ENCODE results near the gene DDX10. TPM values are rescaled to one million over a fixed set of nuclear protein-coding genes. Genes with fewer than 3 reads are reported as not detected.

Gene DDX10
- total RNA-seq, 2 experiments from 2014 or later, result 15.0 to 15.4 TPM

DNA sequence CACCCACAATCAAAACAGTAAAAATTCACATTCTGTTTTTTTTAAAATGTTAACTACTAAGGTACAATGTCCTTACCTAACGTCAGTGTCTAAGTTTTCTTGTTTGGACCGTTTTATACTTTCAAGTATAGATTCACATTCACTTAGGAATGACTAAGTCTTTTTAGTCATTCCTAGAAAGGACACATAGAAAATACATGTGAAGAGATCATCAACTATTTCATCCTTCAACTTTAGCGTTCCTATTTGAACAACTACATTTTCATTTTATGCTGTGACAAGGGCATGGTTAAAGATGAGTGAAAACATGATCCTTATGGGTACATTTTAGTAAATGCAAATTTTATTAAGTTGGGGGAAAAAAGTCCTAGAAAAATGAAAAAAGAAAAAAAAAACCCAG lies 62.8 kb downstream of the DDX10 start:
- Histone ChIP-seq H3K27me3 (ENCODE audit: control insufficient read depth in 1 of 2, insufficient read depth in 2 of 2, low read length in 2 of 2) (no peaks in the 10 kb centered on the region), H3K4me3 (ENCODE audit: low read length) (no peak overlapping the region), H3K9me3 (ENCODE audit: control insufficient read depth in 1 of 2, insufficient read depth in 1 of 2, low read length in 2 of 2) (no peaks in the 10 kb centered on the region), H3K36me3 (ENCODE audit: insufficient read depth, low read length) (peaks cover 9% of the 10 kb centered on the region), H3K27ac (ENCODE audit: low read depth in 1 of 2, low read length in 2 of 2) (no peak overlapping the region), H3K4me1 (ENCODE audit: insufficient read depth, low read length) (no peaks in the 10 kb centered on the region)
- peaks cover 22% of the 10 kb centered on the region for H3K4me1 Mint-ChIP-seq (ENCODE audit: low read depth)
- no peak for DNase-seq
- CTCF ChIA-PET, result no interaction called here
- no peak overlapping the region for H3K27ac Mint-ChIP-seq
- peaks cover 53% of the 10 kb centered on the region for H3K36me3 Mint-ChIP-seq (ENCODE audit: low read depth)
- H3K9me3 Mint-ChIP-seq, result peaks cover 4% of the 10 kb centered on the region
- no peak overlapping the region for H3K4me3 Mint-ChIP-seq
- intact Hi-C loops (cut with DNase I, micrococcal nuclease), result no loop called here
- POLR2A ChIA-PET, result no interaction called here
- no peak for ATAC-seq (ENCODE audit: poor library complexity)
- H3K27me3 Mint-ChIP-seq, result no peaks in the 10 kb centered on the region
- TF ChIP-seq, protein P1, sequence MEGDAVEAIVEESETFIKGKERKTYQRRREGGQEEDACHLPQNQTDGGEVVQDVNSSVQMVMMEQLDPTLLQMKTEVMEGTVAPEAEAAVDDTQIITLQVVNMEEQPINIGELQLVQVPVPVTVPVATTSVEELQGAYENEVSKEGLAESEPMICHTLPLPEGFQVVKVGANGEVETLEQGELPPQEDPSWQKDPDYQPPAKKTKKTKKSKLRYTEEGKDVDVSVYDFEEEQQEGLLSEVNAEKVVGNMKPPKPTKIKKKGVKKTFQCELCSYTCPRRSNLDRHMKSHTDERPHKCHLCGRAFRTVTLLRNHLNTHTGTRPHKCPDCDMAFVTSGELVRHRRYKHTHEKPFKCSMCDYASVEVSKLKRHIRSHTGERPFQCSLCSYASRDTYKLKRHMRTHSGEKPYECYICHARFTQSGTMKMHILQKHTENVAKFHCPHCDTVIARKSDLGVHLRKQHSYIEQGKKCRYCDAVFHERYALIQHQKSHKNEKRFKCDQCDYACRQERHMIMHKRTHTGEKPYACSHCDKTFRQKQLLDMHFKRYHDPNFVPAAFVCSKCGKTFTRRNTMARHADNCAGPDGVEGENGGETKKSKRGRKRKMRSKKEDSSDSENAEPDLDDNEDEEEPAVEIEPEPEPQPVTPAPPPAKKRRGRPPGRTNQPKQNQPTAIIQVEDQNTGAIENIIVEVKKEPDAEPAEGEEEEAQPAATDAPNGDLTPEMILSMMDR (IDR thresholded peaks at IDR 0.05), result no peak

DNA sequence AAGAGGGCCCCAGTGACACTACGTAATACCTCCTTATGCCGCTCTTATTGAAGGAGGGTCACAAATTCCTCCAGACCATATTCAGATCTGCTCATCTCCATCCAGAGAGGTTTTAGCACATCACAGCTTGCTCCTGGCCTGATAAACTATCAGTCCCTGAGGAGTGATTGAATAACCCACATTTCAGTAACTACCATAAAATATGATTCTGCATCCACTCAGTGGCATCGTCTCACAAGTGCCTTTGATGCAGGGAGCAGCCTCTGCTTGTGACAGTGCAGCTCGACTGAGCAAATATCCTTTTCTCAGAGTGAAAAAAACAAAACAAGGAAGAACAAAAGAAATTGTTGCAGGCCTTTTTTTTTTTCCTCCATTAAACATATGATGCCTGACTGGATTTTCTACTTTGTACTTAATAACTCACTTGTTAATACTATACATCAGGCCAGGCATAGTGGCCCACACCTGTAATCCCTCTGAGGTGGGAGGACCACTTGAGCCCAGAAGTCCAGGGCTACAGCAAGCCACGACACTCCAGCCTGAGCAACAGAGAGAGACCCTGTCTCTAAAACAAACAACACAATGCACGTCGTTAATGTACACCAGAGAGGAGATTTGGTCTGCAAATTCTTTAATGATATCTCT lies 64.5 kb downstream of the DDX10 start:
- H3K36me3 Mint-ChIP-seq (ENCODE audit: low read depth), result peaks cover 49% of the 10 kb centered on the region
- POLR2A ChIA-PET, result no interaction called here

DNA sequence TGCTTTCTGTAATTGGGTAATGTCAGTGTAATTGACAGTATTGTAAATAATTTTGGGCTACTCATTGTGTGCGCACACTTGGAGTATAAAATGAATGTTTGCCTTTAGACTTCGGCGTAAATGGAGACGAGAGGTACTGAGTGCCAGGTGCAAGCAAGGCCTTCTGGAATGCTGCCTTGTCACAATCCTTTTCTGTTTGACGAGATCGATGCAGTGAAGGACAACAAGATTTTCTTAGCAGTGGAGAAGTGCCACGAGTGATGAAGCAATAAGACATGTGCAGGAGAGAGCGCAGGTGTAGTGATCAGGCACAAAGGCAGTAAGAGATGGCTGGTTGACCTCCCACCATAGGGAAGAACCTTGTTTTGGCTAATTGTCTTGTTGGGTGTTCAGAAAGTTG lies 67.5 kb downstream of the DDX10 start:
- no peak overlapping the region for H3K27ac Mint-ChIP-seq
- ChIA-PET POLR2A (no interaction called here), CTCF (no interaction called here)
- Histone ChIP-seq H3K27me3 (ENCODE audit: control insufficient read depth in 1 of 2, insufficient read depth in 2 of 2, low read length in 2 of 2) (no peaks in the 10 kb centered on the region), H3K4me1 (ENCODE audit: insufficient read depth, low read length) (no peaks in the 10 kb centered on the region), H3K27ac (ENCODE audit: low read depth in 1 of 2, low read length in 2 of 2) (no peak overlapping the region), H3K36me3 (ENCODE audit: insufficient read depth, low read length) (no peaks in the 10 kb centered on the region), H3K9me3 (ENCODE audit: control insufficient read depth in 1 of 2, insufficient read depth in 1 of 2, low read length in 2 of 2) (no peaks in the 10 kb centered on the region), H3K4me3 (ENCODE audit: low read length) (no peak overlapping the region)
- intact Hi-C loops (cut with DNase I, micrococcal nuclease), result no loop called here
- peaks cover 43% of the 10 kb centered on the region for H3K36me3 Mint-ChIP-seq (ENCODE audit: low read depth)
- H3K4me1 Mint-ChIP-seq (ENCODE audit: low read depth), result peaks cover 41% of the 10 kb centered on the region
- H3K9me3 Mint-ChIP-seq, result no peaks in the 10 kb centered on the region
- no peak overlapping the region for H3K4me3 Mint-ChIP-seq
- no peak for ATAC-seq (ENCODE audit: poor library complexity)
- TF ChIP-seq, protein P1 (IDR thresholded peaks at IDR 0.05), result no peak
- H3K27me3 Mint-ChIP-seq, result no peaks in the 10 kb centered on the region
- DNase-seq, result no peak

More for the DNA sequence above, 64.5 kb downstream of the DDX10 start:
- Histone ChIP-seq H3K4me1 (ENCODE audit: insufficient read depth, low read length) (no peaks in the 10 kb centered on the region), H3K9me3 (ENCODE audit: control insufficient read depth in 1 of 2, insufficient read depth in 1 of 2, low read length in 2 of 2) (no peaks in the 10 kb centered on the region), H3K27ac (ENCODE audit: low read depth in 1 of 2, low read length in 2 of 2) (no peak overlapping the region), H3K4me3 (ENCODE audit: low read length) (no peak overlapping the region), H3K36me3 (ENCODE audit: insufficient read depth, low read length) (no peaks in the 10 kb centered on the region), H3K27me3 (ENCODE audit: control insufficient read depth in 1 of 2, insufficient read depth in 2 of 2, low read length in 2 of 2) (no peaks in the 10 kb centered on the region)
- Mint-ChIP-seq H3K9me3 (peaks cover 4% of the 10 kb centered on the region), H3K27ac (no peak overlapping the region), H3K4me1 (ENCODE audit: low read depth) (peaks cover 36% of the 10 kb centered on the region), H3K27me3 (no peaks in the 10 kb centered on the region), H3K4me3 (no peak overlapping the region)
- TF ChIP-seq, protein P1 (IDR thresholded peaks at IDR 0.05), result no peak
- CTCF ChIA-PET, result no interaction called here
- DNase-seq (no peak), ATAC-seq (ENCODE audit: poor library complexity) (no peak)
- intact Hi-C loops (cut with DNase I, micrococcal nuclease), result no loop called here

Data from CD4-positive, alpha-beta T cell (primary cell).